Caco-2 (cell line): ENCODE data around the gene MYO9A. TPM values are rescaled to one million over a fixed set of nuclear protein-coding genes. Genes with fewer than 3 reads are reported as not detected.
"Not testable (repeated sequence)": the region's sequence is repeated elsewhere in the genome, so short reads cannot be mapped to it uniquely, and the experiment has no call there.

Experiments
- BruUV-seq: library from RNA; stranded (reverse); fragments of 400-500 nt; replicated peaks from 2 replicates; lab custom pipeline; 2021; lab: Mats Ljungman, UMichigan
- CTCF ChIA-PET: fragments of 300-600 bp; sonication (Branson Sonifier 250); formaldehyde crosslinking; loops from one replicate; lab custom pipeline; 2022; ENCODE audit warnings: antibody characterized with exemption; lab: Charles Lee
- POLR2A ChIA-PET: fragments of 300-600 bp; sonication (Branson Sonifier 250); formaldehyde crosslinking; loops from one replicate; lab custom pipeline; 2022; ENCODE audit warnings: antibody characterized with exemption; lab: Charles Lee
- DNase-seq, 2 experiments: peaks; one replicate each; pipeline versions ENCODE4 v3.0.0 to v3.0.0-alpha.2; 2020 to 2022
- H3K27me3 ChIP-seq: replicated peaks from 2 replicates; pipeline ENCODE4 v1.6.0; 2011; ENCODE audit warnings: low read length; ENCODE audit not compliant: control insufficient read depth, insufficient read depth
- H3K36me3 ChIP-seq: 2 replicates; pipeline ENCODE4 v1.5.1; 2011; ENCODE audit warnings: low read length; ENCODE audit not compliant: control insufficient read depth, insufficient read depth
- H3K4me1 ChIP-seq: fragments of 250-450 bp; sonication (Bioruptor Pico); 2 replicates; pipeline ENCODE4 v1.5.1; 2020; ENCODE audit warnings: mild to moderate bottlenecking
- H3K4me3 ChIP-seq: 2 replicates; pipeline ENCODE4 v1.5.1; 2011; ENCODE audit warnings: low read depth, mild to moderate bottlenecking, control low read depth, low read length
- H3K9me3 ChIP-seq: fragments of 250-450 bp; sonication (Bioruptor Pico); 2 replicates; pipeline ENCODE4 v1.5.1; 2020; ENCODE audit warnings: mild to moderate bottlenecking, moderate library complexity
- H3K27ac Mint-ChIP-seq: one replicate; pipeline ENCODE4 v1.8.0; 2022; ENCODE audit warnings: mixed read lengths; ENCODE audit not compliant: unreplicated experiment
- H3K27me3 Mint-ChIP-seq: one replicate; pipeline ENCODE4 v1.8.0; 2022; ENCODE audit warnings: mixed read lengths; ENCODE audit not compliant: insufficient read depth, unreplicated experiment
- H3K36me3 Mint-ChIP-seq: one replicate; pipeline ENCODE4 v1.8.0; 2022; ENCODE audit warnings: mild to moderate bottlenecking, mixed read lengths; ENCODE audit not compliant: insufficient read depth, unreplicated experiment
- H3K4me1 Mint-ChIP-seq: one replicate; pipeline ENCODE4 v1.8.0; 2022; ENCODE audit warnings: low read depth, mixed read lengths; ENCODE audit not compliant: unreplicated experiment
- H3K4me3 Mint-ChIP-seq: one replicate; pipeline ENCODE4 v1.8.0; 2022; ENCODE audit warnings: mild to moderate bottlenecking, moderate library complexity, mixed read lengths; ENCODE audit not compliant: unreplicated experiment
- H3K9me3 Mint-ChIP-seq: one replicate; pipeline ENCODE4 v1.8.0; 2022; ENCODE audit warnings: mixed read lengths; ENCODE audit not compliant: unreplicated experiment
- intact Hi-C: fragments of 100-400 bp; cut with micrococcal nuclease; formaldehyde crosslinking; loops from one replicate; pipeline ENCODE4 v1.10.0; 2022; ENCODE audit not compliant: unreplicated experiment
- total RNA-seq: library from RNA; stranded (reverse); gene quantifications from 2 replicates; pipeline ENCODE4 v1.2.3, GENCODE V29; 2022
- TF ChIP-seq, protein P1 (sequence below), 2 experiments: fragments of 200-600 bp in 1 of 2; IDR thresholded peaks; 1 replicate in 1 of 2; 2 replicates in 1 of 2; pipeline versions ENCODE4 v1.5.1 to v1.8.0; 2011 to 2022; ENCODE audit warnings: antibody characterized with exemption in 1 of 2, control low read depth in 1 of 2, inconsistent platforms in 1 of 2, low read depth in 1 of 2, low read length in 1 of 2, mild to moderate bottlenecking in 1 of 2, moderate library complexity in 1 of 2; ENCODE audit not compliant: insufficient read depth in 1 of 2, severe bottlenecking in 1 of 2, unreplicated experiment in 1 of 2

MYO9A gene
- total RNA-seq, 1 experiment from 2014 or later = 71.9 TPM

DNA sequence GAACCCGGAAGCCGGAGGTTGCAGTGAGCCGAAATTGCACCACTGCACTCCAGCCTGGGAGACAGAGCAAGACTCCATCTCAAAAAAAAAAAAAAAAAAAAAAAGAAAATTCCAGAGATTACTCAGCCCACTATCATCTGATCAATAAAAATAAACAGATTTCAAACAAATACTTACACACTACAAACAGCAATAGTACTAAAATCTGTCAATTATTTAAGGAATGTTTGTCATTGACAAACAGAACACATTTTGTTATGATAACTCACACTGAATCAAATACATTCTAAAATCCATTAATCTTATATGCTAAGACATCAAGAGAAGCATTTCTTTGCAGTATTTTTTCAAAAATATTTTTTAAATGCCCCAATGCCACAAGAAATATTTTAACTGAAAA lies 7.6 kb downstream of the MYO9A start:
- TF ChIP-seq, protein P1, sequence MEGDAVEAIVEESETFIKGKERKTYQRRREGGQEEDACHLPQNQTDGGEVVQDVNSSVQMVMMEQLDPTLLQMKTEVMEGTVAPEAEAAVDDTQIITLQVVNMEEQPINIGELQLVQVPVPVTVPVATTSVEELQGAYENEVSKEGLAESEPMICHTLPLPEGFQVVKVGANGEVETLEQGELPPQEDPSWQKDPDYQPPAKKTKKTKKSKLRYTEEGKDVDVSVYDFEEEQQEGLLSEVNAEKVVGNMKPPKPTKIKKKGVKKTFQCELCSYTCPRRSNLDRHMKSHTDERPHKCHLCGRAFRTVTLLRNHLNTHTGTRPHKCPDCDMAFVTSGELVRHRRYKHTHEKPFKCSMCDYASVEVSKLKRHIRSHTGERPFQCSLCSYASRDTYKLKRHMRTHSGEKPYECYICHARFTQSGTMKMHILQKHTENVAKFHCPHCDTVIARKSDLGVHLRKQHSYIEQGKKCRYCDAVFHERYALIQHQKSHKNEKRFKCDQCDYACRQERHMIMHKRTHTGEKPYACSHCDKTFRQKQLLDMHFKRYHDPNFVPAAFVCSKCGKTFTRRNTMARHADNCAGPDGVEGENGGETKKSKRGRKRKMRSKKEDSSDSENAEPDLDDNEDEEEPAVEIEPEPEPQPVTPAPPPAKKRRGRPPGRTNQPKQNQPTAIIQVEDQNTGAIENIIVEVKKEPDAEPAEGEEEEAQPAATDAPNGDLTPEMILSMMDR (IDR thresholded peaks at IDR 0.05; ENCODE audit: insufficient read depth in 1 of 2, low read depth in 1 of 2, low read length in 1 of 2, severe bottlenecking in 1 of 2, unreplicated experiment in 1 of 2) = no peak
- no peaks in the 10 kb centered on the region for H3K36me3 ChIP-seq
- no TSS peak for BruUV-seq
- no peaks in the 10 kb centered on the region for H3K9me3 Mint-ChIP-seq
- ChIA-PET POLR2A (no interaction called here), CTCF (no interaction called here)
- H3K4me3 ChIP-seq = no peak overlapping the region
- H3K4me1 Mint-ChIP-seq = peaks cover 23% of the 10 kb centered on the region
- H3K4me3 Mint-ChIP-seq = no peak overlapping the region
- intact Hi-C loops = loop anchor here (10.0 kb wide), 1 partner anchor 136 kb away; no protein-coding TSS in a partner anchor
- peaks cover 50% of the 10 kb centered on the region for H3K4me1 ChIP-seq
- H3K27me3 ChIP-seq = no peaks in the 10 kb centered on the region
- H3K27ac Mint-ChIP-seq = no peak overlapping the region
- no peaks in the 10 kb centered on the region for H3K9me3 ChIP-seq
- DNase-seq = no peak
- no peaks in the 10 kb centered on the region for H3K27me3 Mint-ChIP-seq
- H3K36me3 Mint-ChIP-seq = peaks cover 12% of the 10 kb centered on the region

GRCh38 chr15:72106068-72106467 lies 11.9 kb downstream of the MYO9A start:
- Mint-ChIP-seq H3K36me3 (peaks cover 12% of the 10 kb centered on the region), H3K4me3 (no peak overlapping the region), H3K4me1 (peaks cover 20% of the 10 kb centered on the region), H3K27ac (no peak overlapping the region), H3K9me3 (no peaks in the 10 kb centered on the region), H3K27me3 (no peaks in the 10 kb centered on the region)
- H3K4me1 ChIP-seq = peaks cover 34% of the 10 kb centered on the region
- intact Hi-C loops = no loop called here
- no TSS peak for BruUV-seq
- no peaks in the 10 kb centered on the region for H3K27me3 ChIP-seq
- POLR2A ChIA-PET = no interaction called here
- no peaks in the 10 kb centered on the region for H3K36me3 ChIP-seq
- no peak overlapping the region for H3K4me3 ChIP-seq
- DNase-seq = no peak
- CTCF ChIA-PET = no interaction called here
- H3K9me3 ChIP-seq = no peaks in the 10 kb centered on the region
- TF ChIP-seq, protein P1 (IDR thresholded peaks at IDR 0.05; ENCODE audit: insufficient read depth in 1 of 2, low read depth in 1 of 2, low read length in 1 of 2, severe bottlenecking in 1 of 2, unreplicated experiment in 1 of 2) = no peak

- no TSS peak for BruUV-seq
- POLR2A ChIA-PET = no interaction called here
- H3K9me3 Mint-ChIP-seq = no peaks in the 10 kb centered on the region
Measured at GRCh38 chr15:72105111-72105510, 12.8 kb downstream of the MYO9A start.

DNA sequence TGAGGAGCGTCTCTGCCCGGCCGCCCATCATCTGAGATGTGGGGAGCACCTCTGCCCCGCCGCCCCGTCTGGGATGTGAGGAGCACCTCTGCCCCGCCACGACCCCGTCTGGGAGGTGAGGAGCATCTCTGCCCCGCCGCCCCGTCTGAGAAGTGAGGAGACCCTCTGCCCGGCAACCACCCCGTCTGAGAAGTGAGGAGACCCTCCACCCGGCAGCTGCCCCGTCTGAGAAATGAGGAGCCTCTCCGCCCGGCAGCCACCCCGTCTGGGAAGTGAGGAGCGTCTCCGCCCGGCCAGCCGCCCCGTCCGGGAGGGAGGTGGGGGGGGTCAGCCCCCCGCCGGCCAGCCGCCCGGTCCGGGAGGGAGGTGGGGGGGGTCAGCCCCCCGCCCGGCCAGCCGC lies 17.4 kb downstream of the MYO9A start:
- DNase-seq, H3K27me3 ChIP-seq, BruUV-seq, CTCF ChIA-PET, H3K9me3 Mint-ChIP-seq, intact Hi-C loops, H3K36me3 ChIP-seq, H3K9me3 ChIP-seq, H3K27me3 Mint-ChIP-seq, H3K4me3 ChIP-seq, H3K4me3 Mint-ChIP-seq, H3K27ac Mint-ChIP-seq, POLR2A ChIA-PET: not testable (repeated sequence)
- Mint-ChIP-seq H3K36me3 (peaks cover 12% of the 10 kb centered on the region), H3K4me1 (peaks cover 31% of the 10 kb centered on the region)
- H3K4me1 ChIP-seq = peaks cover 16% of the 10 kb centered on the region

More at GRCh38 chr15:72105111-72105510, 12.8 kb downstream of the MYO9A start:
- no peaks in the 10 kb centered on the region for H3K27me3 ChIP-seq
- TF ChIP-seq, protein P1 (IDR thresholded peaks at IDR 0.05; ENCODE audit: insufficient read depth in 1 of 2, low read depth in 1 of 2, low read length in 1 of 2, severe bottlenecking in 1 of 2, unreplicated experiment in 1 of 2) = no peak
- H3K4me1 Mint-ChIP-seq = peaks cover 20% of the 10 kb centered on the region
- no peak overlapping the region for H3K4me3 ChIP-seq
- no peaks in the 10 kb centered on the region for H3K27me3 Mint-ChIP-seq
- H3K27ac Mint-ChIP-seq = no peak overlapping the region
- no peak for DNase-seq
- no peaks in the 10 kb centered on the region for H3K9me3 ChIP-seq
- H3K4me3 Mint-ChIP-seq = no peak overlapping the region
- CTCF ChIA-PET = interaction anchor here (0.6 to 1.5 kb wide), 2 partner anchors 13 kb away, joined by 3 to 12 read pairs; partner anchors contain the start of gene SENP8
- intact Hi-C loops = no loop called here
- peaks cover 27% of the 10 kb centered on the region for H3K4me1 ChIP-seq
- H3K36me3 Mint-ChIP-seq = peaks cover 4% of the 10 kb centered on the region
- H3K36me3 ChIP-seq = no peaks in the 10 kb centered on the region
